B cell (primary cell): ENCODE data around the gene RPL13. TPM values are rescaled to one million over a fixed set of nuclear protein-coding genes. Genes with fewer than 3 reads are reported as not detected.

ENCODE experiments used
- ATAC-seq: fragments of 200-7000 bp; cut with Tn5 transposase; one replicate; pipeline ENCODE4 v1.10.0; 2021; ENCODE audit warnings: low read depth, mild to moderate bottlenecking, moderate number of reproducible peaks, moderate library complexity
- CTCF ChIA-PET: fragments of 350-600 bp; sonication (Branson Sonifier 250); formaldehyde crosslinking; loops from one replicate; lab custom pipeline; 2021; ENCODE audit warnings: antibody characterized with exemption, inconsistent platforms; lab: Charles Lee
- POLR2A ChIA-PET: fragments of 350-600 bp; sonication (Branson Sonifier 250); formaldehyde crosslinking; loops from one replicate; lab custom pipeline; 2021; ENCODE audit warnings: antibody characterized with exemption; lab: Charles Lee
- DNase-seq: peaks from one replicate; pipeline ENCODE4 v3.0.0; 2013
- H2AFZ ChIP-seq: 2 replicates; pipeline ENCODE4 v1.6.1; 2012; ENCODE audit warnings: mild to moderate bottlenecking, low read depth, low read length; ENCODE audit not compliant: insufficient read depth, poor library complexity, severe bottlenecking
- H3K27ac ChIP-seq, 2 donors: 1 replicate in 1 of 2; 2 replicates in 1 of 2; pipeline ENCODE4 v1.5.1; 2012 to 2013; ENCODE audit warnings: low read length in 2 of 2, mild to moderate bottlenecking in 2 of 2, moderate library complexity in 1 of 2
- H3K27me3 ChIP-seq, 4 experiments: fragments of 200-600 bp in 1 of 4; sonication (generic) in 1 of 4; replicated peaks in 1 of 4; 1 replicate in 2 of 4; 2 replicates in 2 of 4; pipeline versions ENCODE4 v1.6.1 to v1.7.0; 2013 to 2016; ENCODE audit warnings: low read length in 3 of 4, mild to moderate bottlenecking in 2 of 4, mixed read lengths in 1 of 4, moderate library complexity in 1 of 4; ENCODE audit not compliant: insufficient read depth in 4 of 4, control insufficient read depth in 3 of 4; ENCODE audit errors: control extremely low read depth in 1 of 4
- H3K36me3 ChIP-seq, 2 experiments: replicated peaks in 1 of 2; 1 replicate in 1 of 2; 2 replicates in 1 of 2; pipeline versions ENCODE4 v1.6.1 to v1.7.1; 2013; ENCODE audit warnings: low read length in 1 of 2; ENCODE audit not compliant: insufficient read depth in 2 of 2, control insufficient read depth in 1 of 2; ENCODE audit errors: control extremely low read depth in 1 of 2, extremely low read depth in 1 of 2
- H3K4me1 ChIP-seq, 2 donors: fragments of 200-600 bp in 1 of 2; sonication (generic) in 1 of 2; 1 replicate in 1 of 2; 2 replicates in 1 of 2; pipeline versions ENCODE4 v1.5.1 to v1.6.1; 2013 to 2017; ENCODE audit warnings: low read length in 2 of 2; ENCODE audit not compliant: control insufficient read depth in 2 of 2, insufficient read depth in 2 of 2
- H3K4me2 ChIP-seq: replicated peaks from 2 replicates; pipeline ENCODE3; 2012; ENCODE audit warnings: mild to moderate bottlenecking, low read depth, low read length; ENCODE audit not compliant: poor library complexity, severe bottlenecking
- H3K4me3 ChIP-seq, 5 experiments: fragments of 200-600 bp in 1 of 5; sonication (generic) in 1 of 5; 1 replicate in 3 of 5; 2 replicates in 2 of 5; pipeline versions ENCODE4 v1.5.1 to v1.7.0; 2011 to 2016; ENCODE audit warnings: low read length in 4 of 5, mild to moderate bottlenecking in 4 of 5, low read depth in 2 of 5, control low read depth in 1 of 5, moderate library complexity in 1 of 5; ENCODE audit not compliant: insufficient read depth in 1 of 5; ENCODE audit errors: control extremely low read depth in 1 of 5, extremely low read depth in 1 of 5
- H3K79me2 ChIP-seq: fragments of 200-600 bp; sonication (generic); one replicate; pipeline ENCODE4 v1.6.0; 2016; ENCODE audit warnings: low read length; ENCODE audit not compliant: control insufficient read depth, insufficient read depth
- H3K9ac ChIP-seq: fragments of 200-600 bp; sonication (generic); 2 replicates; pipeline ENCODE4 v1.6.1; 2017; ENCODE audit warnings: mild to moderate bottlenecking, low read length, moderate library complexity
- H3K9me3 ChIP-seq, 3 donors: one replicate each; pipeline versions ENCODE4 v1.6.1 to v1.7.1; 2013; ENCODE audit warnings: low read length in 2 of 3; ENCODE audit not compliant: control insufficient read depth in 2 of 3, insufficient read depth in 1 of 3; ENCODE audit errors: control extremely low read depth in 1 of 3
- H4K20me1 ChIP-seq: 2 replicates; pipeline ENCODE4 v1.6.0; 2012; ENCODE audit warnings: mild to moderate bottlenecking, low read length; ENCODE audit not compliant: insufficient read depth, control insufficient read depth, poor library complexity, severe bottlenecking
- H3K27ac Mint-ChIP-seq: one replicate; pipeline ENCODE4 v1.8.0; 2021; ENCODE audit warnings: mixed read lengths
- H3K27me3 Mint-ChIP-seq: one replicate; pipeline ENCODE4 v1.8.0; 2021; ENCODE audit warnings: mixed read lengths
- H3K4me1 Mint-ChIP-seq: one replicate; pipeline ENCODE4 v1.8.0; 2021; ENCODE audit warnings: mixed read lengths
- H3K4me3 Mint-ChIP-seq: one replicate; pipeline ENCODE4 v1.8.0; 2021; ENCODE audit warnings: mixed read lengths
- H3K9me3 Mint-ChIP-seq: one replicate; pipeline ENCODE4 v1.8.0; 2022; ENCODE audit warnings: mixed read lengths; ENCODE audit not compliant: insufficient read depth
- CTCF ChIP-seq: fragments of 200-600 bp; IDR thresholded peaks from one replicate; pipeline ENCODE4 v1.8.0; 2022; ENCODE audit warnings: antibody characterized with exemption, mild to moderate bottlenecking
- EZH2 ChIP-seq: IDR thresholded peaks from 2 replicates; pipeline ENCODE4 v1.6.1; 2012; ENCODE audit warnings: borderline replicate concordance, low read depth, mild to moderate bottlenecking, moderate library complexity, low read length; ENCODE audit not compliant: insufficient read depth, poor library complexity, severe bottlenecking
- WGBS: methylation state at CpG from one replicate; pipeline ENCODE4 v1.1.5; 2013; ENCODE audit warnings: missing lambda C conversion rate; ENCODE audit not compliant: insufficient coverage; 5-methylcytosine and 5-hydroxymethylcytosine counted together
- intact Hi-C: fragments of 100-400 bp; cut with micrococcal nuclease; formaldehyde crosslinking; loops from one replicate; pipeline ENCODE4 v1.10.0; 2022
- polyA plus RNA-seq: library from polyadenylated mRNA; depleted of rRNA; stranded (reverse); fragments of >200 nt; gene quantifications from 2 replicates; pipeline ENCODE4 v1.2.3, GENCODE V29; 2012
- total RNA-seq, 2 donors: library from RNA; stranded (reverse); fragments of 120-200 nt in 1 of 2; gene quantifications; 1 replicate in 1 of 2; 2 replicates in 1 of 2; pipeline versions ENCODE4 v1.2.3 to v1.2.4, GENCODE V29; 2013 to 2022

RPL13 gene
- total and polyA plus RNA-seq, 2 donors (not counting 1 experiment from before 2014, with no cell fraction given): 3,184 to 11,676 TPM

GRCh38 chr16:89545044-89545830 lies 15.2 kb upstream of the RPL13 start:
- Mint-ChIP-seq H3K4me3 (no peak overlapping the region), H3K4me1 (peaks cover 2% of the 10 kb centered on the region), H3K27me3 (no peaks in the 10 kb centered on the region), H3K9me3 (no peaks in the 10 kb centered on the region), H3K27ac (no peak overlapping the region)
- ATAC-seq (no peak), DNase-seq (no peak)
- H3K4me1 ChIP-seq: peaks cover 0 to 3% of the 10 kb centered on the region in 2 donors
- POLR2A ChIA-PET: no interaction called here
- H3K36me3 ChIP-seq: peaks cover 9 to 45% of the 10 kb centered on the region in 2 experiments
- H3K4me3 ChIP-seq: no peak overlapping the region
- intact Hi-C loops: no loop called here
- H3K27ac ChIP-seq: no peak overlapping the region
- TF ChIP-seq CTCF: no peak
- TF ChIP-seq EZH2: no peak
- CTCF ChIA-PET: no interaction called here
- WGBS: 98% methylated on average over 12 of the region's 17 CpGs
- H4K20me1 ChIP-seq: no peaks in the 10 kb centered on the region
- no peaks in the 10 kb centered on the region for H3K27me3 ChIP-seq
- H3K79me2 ChIP-seq: peaks cover 24% of the 10 kb centered on the region
- H2AFZ ChIP-seq: no peak overlapping the region
- H3K9ac ChIP-seq: no peak overlapping the region
- no peak overlapping the region for H3K4me2 ChIP-seq
- no peaks in the 10 kb centered on the region for H3K9me3 ChIP-seq

- no peaks in the 10 kb centered on the region for H3K27me3 ChIP-seq
- no peak overlapping the region for H3K9ac ChIP-seq
- WGBS: 99% methylated on average over 13 of the region's 26 CpGs
- no peak overlapping the region for H3K27ac ChIP-seq
- H3K4me3 ChIP-seq: no peak overlapping the region
- peaks cover 0 to 3% of the 10 kb centered on the region in 2 donors for H3K4me1 ChIP-seq
- H2AFZ ChIP-seq: no peak overlapping the region
- POLR2A ChIA-PET: no interaction called here
- peaks cover 9 to 53% of the 10 kb centered on the region in 2 experiments for H3K36me3 ChIP-seq
- peaks cover 24% of the 10 kb centered on the region for H3K79me2 ChIP-seq
- no peaks in the 10 kb centered on the region for H4K20me1 ChIP-seq
- intact Hi-C loops: no loop called here
- ATAC-seq (no peak), DNase-seq (no peak)
- no peak overlapping the region for H3K4me2 ChIP-seq
- H3K9me3 Mint-ChIP-seq: no peaks in the 10 kb centered on the region
- peaks cover 2% of the 10 kb centered on the region for H3K4me1 Mint-ChIP-seq
- no peak overlapping the region for H3K4me3 Mint-ChIP-seq
- CTCF ChIA-PET: no interaction called here
- H3K9me3 ChIP-seq: no peaks in the 10 kb centered on the region
- TF ChIP-seq CTCF (no peak), EZH2 (no peak)
- H3K27ac Mint-ChIP-seq: no peak overlapping the region
- no peaks in the 10 kb centered on the region for H3K27me3 Mint-ChIP-seq
Observed at GRCh38 chr16:89545831-89546574, 14.5 kb upstream of the RPL13 start.
